IPS-18a (cell line): ENCODE results near the gene TRA2B.

Source experiments
- H3K27ac ChIP-seq: one replicate; pipeline ENCODE4 v1.5.1; 2013; ENCODE audit warnings: low read length
- H3K27me3 ChIP-seq: one replicate; pipeline ENCODE4 v1.6.1; 2013; ENCODE audit warnings: mild to moderate bottlenecking, low read length; ENCODE audit not compliant: control insufficient read depth, insufficient read depth
- H3K36me3 ChIP-seq: one replicate; pipeline ENCODE4 v1.6.1; 2013; ENCODE audit warnings: low read depth, low read length; ENCODE audit not compliant: control insufficient read depth
- H3K4me1 ChIP-seq: one replicate; pipeline ENCODE4 v1.6.1; 2013; ENCODE audit warnings: low read depth, low read length; ENCODE audit not compliant: control insufficient read depth
- H3K4me3 ChIP-seq: one replicate; pipeline ENCODE4 v1.5.1; 2013; ENCODE audit warnings: low read length
- H3K9ac ChIP-seq: one replicate; pipeline ENCODE4 v1.6.1; 2013; ENCODE audit warnings: mild to moderate bottlenecking, low read length, moderate library complexity
- H3K9me3 ChIP-seq: one replicate; pipeline ENCODE4 v1.6.1; 2013; ENCODE audit warnings: low read depth, low read length; ENCODE audit not compliant: control insufficient read depth

TRA2B gene

GRCh38 chr3:185887066-185887465, 50.7 kb downstream of the TRA2B start:
- Histone ChIP-seq H3K4me1 (no peaks in the 10 kb centered on the region), H3K27me3 (no peaks in the 10 kb centered on the region), H3K9ac (no peak overlapping the region), H3K27ac (no peak overlapping the region), H3K36me3 (no peaks in the 10 kb centered on the region), H3K9me3 (no peaks in the 10 kb centered on the region), H3K4me3 (no peak overlapping the region)

- no peak overlapping the region for H3K4me3 ChIP-seq
- H3K4me1 ChIP-seq = no peaks in the 10 kb centered on the region
- H3K27ac ChIP-seq = no peak overlapping the region
- no peaks in the 10 kb centered on the region for H3K27me3 ChIP-seq
- no peaks in the 10 kb centered on the region for H3K36me3 ChIP-seq
- H3K9ac ChIP-seq = no peak overlapping the region
- H3K9me3 ChIP-seq = no peaks in the 10 kb centered on the region
Observed at GRCh38 chr3:185884641-185885040, 53.2 kb downstream of the TRA2B start.

- no peaks in the 10 kb centered on the region for H3K36me3 ChIP-seq
- no peak overlapping the region for H3K27ac ChIP-seq
- H3K9ac ChIP-seq = no peak overlapping the region
- H3K4me1 ChIP-seq = no peaks in the 10 kb centered on the region
- H3K4me3 ChIP-seq = no peak overlapping the region
- no peaks in the 10 kb centered on the region for H3K27me3 ChIP-seq
- no peaks in the 10 kb centered on the region for H3K9me3 ChIP-seq
Observed at GRCh38 chr3:185881926-185882325, 55.9 kb downstream of the TRA2B start.

GRCh38 chr3:185880600-185880999, 57.2 kb downstream of the TRA2B start:
- Histone ChIP-seq H3K4me3 (no peak overlapping the region), H3K27me3 (no peaks in the 10 kb centered on the region), H3K27ac (no peak overlapping the region), H3K36me3 (no peaks in the 10 kb centered on the region), H3K9me3 (no peaks in the 10 kb centered on the region), H3K9ac (no peak overlapping the region), H3K4me1 (no peaks in the 10 kb centered on the region)

GRCh38 chr3:185878920-185879319, 58.9 kb downstream of the TRA2B start:
- no peaks in the 10 kb centered on the region for H3K9me3 ChIP-seq
- H3K36me3 ChIP-seq = no peaks in the 10 kb centered on the region
- H3K27ac ChIP-seq = no peak overlapping the region
- H3K4me1 ChIP-seq = peaks cover 2% of the 10 kb centered on the region
- H3K4me3 ChIP-seq = no peak overlapping the region
- no peaks in the 10 kb centered on the region for H3K27me3 ChIP-seq
- no peak overlapping the region for H3K9ac ChIP-seq

GRCh38 chr3:185874119-185874518, 63.7 kb downstream of the TRA2B start:
- H3K36me3 ChIP-seq = no peaks in the 10 kb centered on the region
- H3K9ac ChIP-seq = no peak overlapping the region
- no peaks in the 10 kb centered on the region for H3K9me3 ChIP-seq
- peaks cover 3% of the 10 kb centered on the region for H3K4me1 ChIP-seq
- no peak overlapping the region for H3K4me3 ChIP-seq
- no peaks in the 10 kb centered on the region for H3K27me3 ChIP-seq
- H3K27ac ChIP-seq = no peak overlapping the region

- Histone ChIP-seq H3K36me3 (no peaks in the 10 kb centered on the region), H3K4me1 (peaks cover 5% of the 10 kb centered on the region), H3K9ac (no peak overlapping the region), H3K4me3 (no peak overlapping the region), H3K27me3 (no peaks in the 10 kb centered on the region), H3K27ac (no peak overlapping the region), H3K9me3 (no peaks in the 10 kb centered on the region)
Observed at GRCh38 chr3:185867650-185868049, 70.2 kb downstream of the TRA2B start.

GRCh38 chr3:185866995-185867394, 70.8 kb downstream of the TRA2B start:
- H3K4me1 ChIP-seq = peaks cover 5% of the 10 kb centered on the region
- no peaks in the 10 kb centered on the region for H3K27me3 ChIP-seq
- no peak overlapping the region for H3K27ac ChIP-seq
- no peaks in the 10 kb centered on the region for H3K9me3 ChIP-seq
- H3K36me3 ChIP-seq = no peaks in the 10 kb centered on the region
- H3K9ac ChIP-seq = no peak overlapping the region
- no peak overlapping the region for H3K4me3 ChIP-seq

GRCh38 chr3:185866555-185866954, 71.3 kb downstream of the TRA2B start:
- H3K27me3 ChIP-seq = no peaks in the 10 kb centered on the region
- H3K4me3 ChIP-seq = no peak overlapping the region
- peaks cover 5% of the 10 kb centered on the region for H3K4me1 ChIP-seq
- no peaks in the 10 kb centered on the region for H3K36me3 ChIP-seq
- H3K27ac ChIP-seq = no peak overlapping the region
- no peak overlapping the region for H3K9ac ChIP-seq
- no peaks in the 10 kb centered on the region for H3K9me3 ChIP-seq
